HCT116 (cell line): Measurements from ENCODE around the gene SAMMSON.

Experiments
- EZH2phosphoT487 ChIP-seq: fragments of 200-600 bp; IDR thresholded peaks from 2 replicates; pipeline ENCODE4 v1.6.1; 2018; ENCODE audit warnings: antibody characterized with exemption, borderline replicate concordance
- POLR2A ChIP-seq: IDR thresholded peaks from 2 replicates; pipeline ENCODE4 v1.7.0; 2011; ENCODE audit warnings: borderline replicate concordance; ENCODE audit not compliant: insufficient read depth, insufficient read length; ENCODE audit errors: extremely low read depth
- RAD21 ChIP-seq: IDR thresholded peaks from 2 replicates; pipeline ENCODE4 v1.6.1; 2012; ENCODE audit warnings: low read depth, mild to moderate bottlenecking
- REST ChIP-seq: IDR thresholded peaks from 2 replicates; pipeline ENCODE4 v1.6.1; 2012; ENCODE audit warnings: low read depth
- TF ChIP-seq, protein P1 (sequence below), 3 experiments: fragments of 200-600 bp in 1 of 3; sonication (generic) in 1 of 3; IDR thresholded peaks in 2 of 3; conservative IDR thresholded peaks in 1 of 3; 2 replicates each; pipeline ENCODE4 v1.5.1; 2012 to 2017; ENCODE audit warnings: low read depth in 2 of 3, low read length in 2 of 3, antibody characterized with exemption in 1 of 3, borderline replicate concordance in 1 of 3, control low read depth in 1 of 3, mild to moderate bottlenecking in 1 of 3, mixed read lengths in 1 of 3, mixed run types in 1 of 3, moderate library complexity in 1 of 3; ENCODE audit not compliant: insufficient read depth in 1 of 3

GRCh38 chr3:70056081-70056480 lies 56.5 kb downstream of the SAMMSON start:
- TF ChIP-seq, protein P1, sequence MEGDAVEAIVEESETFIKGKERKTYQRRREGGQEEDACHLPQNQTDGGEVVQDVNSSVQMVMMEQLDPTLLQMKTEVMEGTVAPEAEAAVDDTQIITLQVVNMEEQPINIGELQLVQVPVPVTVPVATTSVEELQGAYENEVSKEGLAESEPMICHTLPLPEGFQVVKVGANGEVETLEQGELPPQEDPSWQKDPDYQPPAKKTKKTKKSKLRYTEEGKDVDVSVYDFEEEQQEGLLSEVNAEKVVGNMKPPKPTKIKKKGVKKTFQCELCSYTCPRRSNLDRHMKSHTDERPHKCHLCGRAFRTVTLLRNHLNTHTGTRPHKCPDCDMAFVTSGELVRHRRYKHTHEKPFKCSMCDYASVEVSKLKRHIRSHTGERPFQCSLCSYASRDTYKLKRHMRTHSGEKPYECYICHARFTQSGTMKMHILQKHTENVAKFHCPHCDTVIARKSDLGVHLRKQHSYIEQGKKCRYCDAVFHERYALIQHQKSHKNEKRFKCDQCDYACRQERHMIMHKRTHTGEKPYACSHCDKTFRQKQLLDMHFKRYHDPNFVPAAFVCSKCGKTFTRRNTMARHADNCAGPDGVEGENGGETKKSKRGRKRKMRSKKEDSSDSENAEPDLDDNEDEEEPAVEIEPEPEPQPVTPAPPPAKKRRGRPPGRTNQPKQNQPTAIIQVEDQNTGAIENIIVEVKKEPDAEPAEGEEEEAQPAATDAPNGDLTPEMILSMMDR (IDR thresholded peaks at IDR 0.05 in 2 of 3, conservative IDR thresholded peaks at IDR 0.05 in 1 of 3; ENCODE audit: borderline replicate concordance in 1 of 3, insufficient read depth in 1 of 3, low read depth in 2 of 3, low read length in 2 of 3) = no peak
- no peak for TF ChIP-seq RAD21
- no peak for TF ChIP-seq REST
- no peak for TF ChIP-seq POLR2A
- TF ChIP-seq EZH2phosphoT487 = no peak
